Breast epithelium (tissue), 4 donors: Measurements from ENCODE around the gene KCNK4. TPM values are rescaled to one million over a fixed set of nuclear protein-coding genes. Genes with fewer than 3 reads are reported as not detected.

ENCODE experiments used
- DNase-seq, 2 donors: peaks; one replicate each; pipeline ENCODE4 v3.0.0-alpha.2; 2019; ENCODE audit warnings: low spot score in 2 of 2
- H3K27ac ChIP-seq, 2 donors: fragments of 200-600 bp; sonication (generic) in 1 of 2; one replicate each; pipeline ENCODE4 v1.5.1; 2016 to 2019; ENCODE audit warnings: mild to moderate bottlenecking in 1 of 2
- H3K27me3 ChIP-seq, 2 donors: fragments of 200-600 bp; sonication (generic) in 1 of 2; one replicate each; pipeline versions ENCODE4 v1.5.1 to v1.6.0; 2017 to 2019; ENCODE audit warnings: control low read depth in 1 of 2, mild to moderate bottlenecking in 1 of 2
- H3K36me3 ChIP-seq: fragments of 200-600 bp; one replicate; pipeline ENCODE4 v1.5.1; 2019
- H3K4me1 ChIP-seq, 2 donors: fragments of 200-600 bp; sonication (generic); one replicate each; pipeline ENCODE4 v1.5.1; 2016 to 2019; ENCODE audit warnings: control low read depth in 1 of 2
- H3K4me3 ChIP-seq, 3 donors: fragments of 200-600 bp; sonication (generic); 1 replicate in 2 of 3; 2 replicates in 1 of 3; pipeline ENCODE4 v1.5.1; 2016 to 2019; ENCODE audit warnings: mild to moderate bottlenecking in 3 of 3, moderate library complexity in 2 of 3
- H3K9me3 ChIP-seq, 2 donors: fragments of 200-600 bp; sonication (generic) in 1 of 2; one replicate each; pipeline ENCODE4 v1.5.1; 2016 to 2019; ENCODE audit warnings: control low read depth in 1 of 2
- POLR2A ChIP-seq: fragments of 450-650 bp; IDR thresholded peaks from one replicate; pipeline ENCODE4 v1.6.1; 2016; ENCODE audit warnings: antibody characterized with exemption, mild to moderate bottlenecking, moderate library complexity
- POLR2AphosphoS5 ChIP-seq, 3 donors: sonication (generic); formaldehyde crosslinking; IDR thresholded peaks; one replicate each; pipeline ENCODE4 v1.6.1; 2017; ENCODE audit warnings: antibody characterized with exemption in 3 of 3
- intact Hi-C: fragments of 100-400 bp; cut with DNase I; formaldehyde crosslinking; loops from one replicate; pipeline ENCODE4 v1.15.1; 2023; ENCODE audit warnings: low total_unique reads
- total RNA-seq, 3 donors: library from RNA; depleted of rRNA; stranded (reverse); fragments of >200 nt; gene quantifications; one replicate each; pipeline ENCODE4 v1.1.0, GENCODE V29; 2016
- TF ChIP-seq, protein P1 (sequence below), 3 donors: fragments of 450-650 bp; IDR thresholded peaks; one replicate each; pipeline ENCODE4 v1.5.1; 2016 to 2017; ENCODE audit warnings: antibody characterized with exemption in 3 of 3, mild to moderate bottlenecking in 3 of 3, moderate library complexity in 3 of 3

Gene KCNK4
- total RNA-seq, 3 donors from 2014 or later = 2.3 TPM; not detected in 2

- TF ChIP-seq, protein P1, sequence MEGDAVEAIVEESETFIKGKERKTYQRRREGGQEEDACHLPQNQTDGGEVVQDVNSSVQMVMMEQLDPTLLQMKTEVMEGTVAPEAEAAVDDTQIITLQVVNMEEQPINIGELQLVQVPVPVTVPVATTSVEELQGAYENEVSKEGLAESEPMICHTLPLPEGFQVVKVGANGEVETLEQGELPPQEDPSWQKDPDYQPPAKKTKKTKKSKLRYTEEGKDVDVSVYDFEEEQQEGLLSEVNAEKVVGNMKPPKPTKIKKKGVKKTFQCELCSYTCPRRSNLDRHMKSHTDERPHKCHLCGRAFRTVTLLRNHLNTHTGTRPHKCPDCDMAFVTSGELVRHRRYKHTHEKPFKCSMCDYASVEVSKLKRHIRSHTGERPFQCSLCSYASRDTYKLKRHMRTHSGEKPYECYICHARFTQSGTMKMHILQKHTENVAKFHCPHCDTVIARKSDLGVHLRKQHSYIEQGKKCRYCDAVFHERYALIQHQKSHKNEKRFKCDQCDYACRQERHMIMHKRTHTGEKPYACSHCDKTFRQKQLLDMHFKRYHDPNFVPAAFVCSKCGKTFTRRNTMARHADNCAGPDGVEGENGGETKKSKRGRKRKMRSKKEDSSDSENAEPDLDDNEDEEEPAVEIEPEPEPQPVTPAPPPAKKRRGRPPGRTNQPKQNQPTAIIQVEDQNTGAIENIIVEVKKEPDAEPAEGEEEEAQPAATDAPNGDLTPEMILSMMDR (IDR thresholded peaks at IDR 0.05) = no peak
- TF ChIP-seq POLR2AphosphoS5 (IDR thresholded peaks at IDR 0.05) (no peak), POLR2A (no peak)
- intact Hi-C loops = no loop called here
- Histone ChIP-seq H3K9me3 (no peaks in the 10 kb centered on the region), H3K36me3 (no peaks in the 10 kb centered on the region), H3K27ac (no peak overlapping the region), H3K27me3 (peaks cover 11 to 65% of the 10 kb centered on the region in 2 donors), H3K4me1 (peaks cover 23 to 28% of the 10 kb centered on the region in 2 donors), H3K4me3 (no peak overlapping the region)
- DNase-seq = no peak
Measured at GRCh38 chr11:64295760-64296159, 4.7 kb downstream of the KCNK4 start.

DNA sequence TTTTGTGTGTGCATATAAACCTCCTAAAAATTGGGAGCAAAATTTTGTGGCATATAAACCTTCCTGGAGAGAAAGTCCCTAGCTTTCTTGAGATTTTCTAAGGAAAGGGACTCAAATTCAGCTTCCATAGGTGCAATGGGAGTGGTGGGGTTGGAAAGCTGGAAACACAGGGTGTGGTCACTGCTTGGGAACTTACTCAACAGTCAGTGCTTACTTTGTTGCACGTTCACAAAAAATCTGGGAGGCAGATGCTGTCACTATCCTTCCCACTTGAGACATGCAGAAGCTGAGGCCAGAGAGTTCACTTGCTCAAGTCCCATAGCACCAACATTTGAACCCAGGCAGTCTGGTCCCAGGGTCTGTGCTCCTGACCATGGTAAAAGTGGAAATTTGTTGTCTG, 5.1 kb downstream of the KCNK4 start:
- H3K27me3 ChIP-seq = peaks cover 10 to 61% of the 10 kb centered on the region in 2 donors

GRCh38 chr11:64296830-64297698, 6.0 kb downstream of the KCNK4 start:
- TF ChIP-seq POLR2A (no peak), POLR2AphosphoS5 (IDR thresholded peaks at IDR 0.05) (no peak)
- TF ChIP-seq, protein P1 (IDR thresholded peaks at IDR 0.05) = no peak
- peaks cover 3 to 53% of the 10 kb centered on the region in 2 donors for H3K27me3 ChIP-seq
- intact Hi-C loops = no loop called here
- H3K4me3 ChIP-seq = no peak overlapping the region
- H3K27ac ChIP-seq = no peak overlapping the region
- no peak for DNase-seq
- peaks cover 17 to 20% of the 10 kb centered on the region in 2 donors for H3K4me1 ChIP-seq
- H3K36me3 ChIP-seq = no peaks in the 10 kb centered on the region
- H3K9me3 ChIP-seq = no peaks in the 10 kb centered on the region

More for the DNA sequence above, 5.1 kb downstream of the KCNK4 start:
- Histone ChIP-seq H3K4me1 (peaks cover 21 to 27% of the 10 kb centered on the region in 2 donors), H3K27ac (no peak overlapping the region), H3K4me3 (no peak overlapping the region), H3K9me3 (no peaks in the 10 kb centered on the region), H3K36me3 (no peaks in the 10 kb centered on the region)
- no peak for TF ChIP-seq POLR2A
- TF ChIP-seq, protein P1 (IDR thresholded peaks at IDR 0.05) = no peak
- no peak for TF ChIP-seq POLR2AphosphoS5 (IDR thresholded peaks at IDR 0.05)
- no peak for DNase-seq
- intact Hi-C loops = no loop called here

DNA sequence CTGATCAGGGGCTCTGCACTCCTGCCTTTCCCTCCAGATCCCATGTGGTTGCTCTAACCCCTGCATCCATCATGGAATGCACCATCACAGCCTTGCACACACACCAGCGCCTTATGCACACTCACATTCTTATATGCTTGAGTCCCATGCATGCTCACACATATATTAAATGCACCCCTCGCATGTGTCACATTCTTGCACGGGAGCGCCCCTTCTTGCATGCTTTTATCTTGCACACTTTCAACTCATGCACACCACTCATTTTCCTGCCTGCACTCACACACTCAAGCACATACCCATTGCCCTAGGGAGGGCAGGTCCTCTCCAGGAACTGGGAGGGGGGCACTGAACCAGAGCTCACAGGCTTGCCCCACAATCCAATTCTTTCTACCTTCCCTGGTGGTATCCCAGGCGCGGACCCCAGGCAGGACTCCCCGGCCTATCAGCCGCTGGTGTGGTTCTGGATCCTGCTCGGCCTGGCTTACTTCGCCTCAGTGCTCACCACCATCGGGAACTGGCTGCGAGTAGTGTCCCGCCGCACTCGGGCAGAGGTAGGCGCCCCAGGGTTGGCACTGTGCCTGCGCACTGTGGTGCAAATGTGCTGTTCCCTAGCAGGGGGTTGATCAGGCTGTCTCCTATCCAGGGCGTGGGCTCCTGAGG, 6.7 kb downstream of the KCNK4 start:
- H3K27ac ChIP-seq = no peak overlapping the region
- peaks cover 3 to 45% of the 10 kb centered on the region in 2 donors for H3K27me3 ChIP-seq
- H3K4me1 ChIP-seq = peaks cover 13 to 15% of the 10 kb centered on the region in 2 donors
- no peak for TF ChIP-seq POLR2AphosphoS5 (IDR thresholded peaks at IDR 0.05)
- TF ChIP-seq POLR2A = no peak
- TF ChIP-seq, protein P1 (IDR thresholded peaks at IDR 0.05) = no peak
- no peaks in the 10 kb centered on the region for H3K9me3 ChIP-seq
- H3K4me3 ChIP-seq = no peak overlapping the region
- intact Hi-C loops = no loop called here
- DNase-seq = no peak
- no peaks in the 10 kb centered on the region for H3K36me3 ChIP-seq
